Kidney (tissue), 14 donors: Measurements from ENCODE around the gene NTRK3. TPM values are rescaled to one million over a fixed set of nuclear protein-coding genes. Genes with fewer than 3 reads are reported as not detected.

Experiments
- DNase-seq, 5 donors: peaks; one replicate each; pipeline ENCODE4 v3.0.0-alpha.2; 2013 to 2020
- FAIRE-seq: peaks from 2 replicates; lab custom pipeline; 2012; peaks lifted over from hg19 to GRCh38; lab: Jason Lieb, UNC
- H3K27ac ChIP-seq, 2 donors: one replicate each; pipeline ENCODE4 v1.7.0; 2013; ENCODE audit warnings: low read depth in 2 of 2, low read length in 2 of 2, inconsistent platforms in 1 of 2
- H3K27me3 ChIP-seq: one replicate; pipeline ENCODE4 v1.7.1; 2013; ENCODE audit warnings: low read length, inconsistent platforms; ENCODE audit not compliant: control insufficient read depth, insufficient read depth
- H3K36me3 ChIP-seq, 3 donors: one replicate each; pipeline versions ENCODE4 v1.7.0 to v1.7.1; 2013; ENCODE audit warnings: low read length in 3 of 3, control low read depth in 1 of 3, inconsistent platforms in 1 of 3; ENCODE audit not compliant: insufficient read depth in 3 of 3, control insufficient read depth in 2 of 3
- H3K4me1 ChIP-seq, 3 donors: one replicate each; pipeline versions ENCODE4 v1.7.0 to v1.7.1; 2013; ENCODE audit warnings: low read length in 3 of 3, inconsistent platforms in 1 of 3, low read depth in 1 of 3; ENCODE audit not compliant: control insufficient read depth in 2 of 3, insufficient read depth in 2 of 3
- H3K4me3 ChIP-seq, 3 donors: one replicate each; pipeline versions ENCODE4 v1.7.0 to v1.8.1; 2013; ENCODE audit warnings: low read length in 3 of 3, control low read depth in 1 of 3, inconsistent platforms in 1 of 3
- H3K9ac ChIP-seq, 3 donors: one replicate each; pipeline versions ENCODE4 v1.7.0 to v1.7.1; 2013; ENCODE audit warnings: low read length in 3 of 3, control low read depth in 1 of 3, inconsistent platforms in 1 of 3
- H3K9me3 ChIP-seq, 3 donors: one replicate each; pipeline versions ENCODE4 v1.7.0 to v1.7.1; 2013; ENCODE audit warnings: low read length in 3 of 3, control low read depth in 1 of 3, inconsistent platforms in 1 of 3; ENCODE audit not compliant: control insufficient read depth in 2 of 3, insufficient read depth in 1 of 3
- intact Hi-C: fragments of 100-400 bp; cut with DNase I; formaldehyde crosslinking; loops from one replicate; pipeline ENCODE4 v1.11.1; 2022
- polyA plus RNA-seq: library from polyadenylated mRNA; stranded (reverse); fragments of 350-450 nt; fragmentation: Illumina TruSeq; extraction: RNeasy Lipid Tissue Mini Kit (QIAGEN cat#74804); gene quantifications from one replicate; pipeline ENCODE4 v1.2.3, GENCODE V29; 2014; ENCODE audit warnings: low read depth, low replicate concordance; ENCODE audit not compliant: insufficient read depth
- total RNA-seq: library from RNA; stranded (reverse); fragmentation: NEBNext Ultra II Directional; extraction: Animal tissue kit (Norgen Biotek cat#: 25700); gene quantifications from one replicate; pipeline ENCODE4 v1.2.1, GENCODE V29; 2021
- TF ChIP-seq, protein P1 (sequence below): IDR thresholded peaks from 3 replicates; pipeline ENCODE4 v1.5.1; 2012; ENCODE audit warnings: mild to moderate bottlenecking, moderate library complexity, borderline replicate concordance; ENCODE audit not compliant: insufficient read depth; ENCODE audit errors: extremely low read depth
- donor health status: control.
- donor health status: control.
- donor health status: control.
- donor health status: control.
- donor health status: control.
- donor health status: DM: yes; HTN: yes; CAD: no.
- donor health status: Normal renal cell carcinoma (clear cell type).

The NTRK3 gene
- total and polyA plus RNA-seq, 2 donors from 2014 or later, result 8.9 to 25.5 TPM

DNA sequence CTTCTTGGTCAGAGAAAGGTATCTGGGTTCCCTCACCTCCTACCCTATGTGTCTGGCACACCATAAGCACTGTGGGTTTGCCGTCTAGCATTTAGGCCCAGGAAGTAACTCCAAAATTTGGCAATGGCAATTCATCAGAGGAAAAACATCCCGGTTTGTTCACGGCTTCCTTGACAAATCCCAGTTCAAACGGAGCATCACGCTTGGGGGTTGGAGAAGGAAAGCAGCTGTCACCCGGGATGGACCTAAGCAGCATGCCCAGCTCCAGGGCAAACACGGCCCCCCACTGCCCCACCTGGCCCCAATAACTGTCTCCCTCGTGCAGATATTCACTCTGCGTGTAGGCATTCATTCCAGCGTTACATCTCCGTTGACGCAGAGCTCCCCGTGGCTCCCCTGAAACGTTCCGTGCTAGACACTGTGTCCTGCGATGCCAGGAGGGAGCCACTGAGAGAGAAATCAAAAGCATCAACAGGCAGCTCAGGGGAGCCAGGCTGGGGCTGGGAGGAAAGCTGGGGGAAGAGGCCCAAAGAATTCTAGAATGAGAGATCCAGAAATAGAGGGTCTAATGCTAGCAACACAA, 41.4 kb downstream of the NTRK3 start:
- H3K9me3 ChIP-seq, result no peaks in the 10 kb centered on the region
- no peak overlapping the region for H3K4me3 ChIP-seq
- TF ChIP-seq, protein P1, sequence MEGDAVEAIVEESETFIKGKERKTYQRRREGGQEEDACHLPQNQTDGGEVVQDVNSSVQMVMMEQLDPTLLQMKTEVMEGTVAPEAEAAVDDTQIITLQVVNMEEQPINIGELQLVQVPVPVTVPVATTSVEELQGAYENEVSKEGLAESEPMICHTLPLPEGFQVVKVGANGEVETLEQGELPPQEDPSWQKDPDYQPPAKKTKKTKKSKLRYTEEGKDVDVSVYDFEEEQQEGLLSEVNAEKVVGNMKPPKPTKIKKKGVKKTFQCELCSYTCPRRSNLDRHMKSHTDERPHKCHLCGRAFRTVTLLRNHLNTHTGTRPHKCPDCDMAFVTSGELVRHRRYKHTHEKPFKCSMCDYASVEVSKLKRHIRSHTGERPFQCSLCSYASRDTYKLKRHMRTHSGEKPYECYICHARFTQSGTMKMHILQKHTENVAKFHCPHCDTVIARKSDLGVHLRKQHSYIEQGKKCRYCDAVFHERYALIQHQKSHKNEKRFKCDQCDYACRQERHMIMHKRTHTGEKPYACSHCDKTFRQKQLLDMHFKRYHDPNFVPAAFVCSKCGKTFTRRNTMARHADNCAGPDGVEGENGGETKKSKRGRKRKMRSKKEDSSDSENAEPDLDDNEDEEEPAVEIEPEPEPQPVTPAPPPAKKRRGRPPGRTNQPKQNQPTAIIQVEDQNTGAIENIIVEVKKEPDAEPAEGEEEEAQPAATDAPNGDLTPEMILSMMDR, result no peak
- H3K27me3 ChIP-seq, result no peaks in the 10 kb centered on the region
- H3K27ac ChIP-seq, result no peak overlapping the region
- no peaks in the 10 kb centered on the region for H3K4me1 ChIP-seq
- H3K9ac ChIP-seq, result no peak overlapping the region
- DNase-seq (no peak), FAIRE-seq (no peak)
- H3K36me3 ChIP-seq, result no peaks in the 10 kb centered on the region
- intact Hi-C loops, result no loop called here

DNA sequence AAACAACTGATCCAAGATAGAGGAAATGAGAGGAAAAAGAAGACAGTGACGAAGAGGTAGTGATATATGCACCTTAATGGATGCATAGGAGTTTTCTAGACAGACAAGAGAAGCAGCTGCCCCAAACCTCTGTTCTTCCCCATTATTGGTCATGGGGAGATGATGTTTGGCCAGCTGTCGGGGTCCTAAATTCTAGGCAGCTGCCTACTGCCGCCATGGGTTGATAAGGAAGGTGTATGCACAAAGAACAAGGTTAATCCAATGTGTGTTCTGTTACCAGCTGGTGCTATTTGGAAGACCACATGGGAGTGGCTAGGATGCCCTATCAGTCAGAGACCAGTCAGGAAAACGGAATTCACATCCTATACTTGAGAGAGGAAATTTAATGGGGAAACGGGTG, 47.4 kb downstream of the NTRK3 start:
- Histone ChIP-seq H3K4me1 (no peaks in the 10 kb centered on the region), H3K27ac (no peak overlapping the region), H3K36me3 (no peaks in the 10 kb centered on the region), H3K4me3 (no peak overlapping the region), H3K9ac (no peak overlapping the region), H3K27me3 (no peaks in the 10 kb centered on the region), H3K9me3 (no peaks in the 10 kb centered on the region)
- no peak for DNase-seq
- intact Hi-C loops, result no loop called here
- FAIRE-seq, result no peak
- TF ChIP-seq, protein P1, result no peak

DNA sequence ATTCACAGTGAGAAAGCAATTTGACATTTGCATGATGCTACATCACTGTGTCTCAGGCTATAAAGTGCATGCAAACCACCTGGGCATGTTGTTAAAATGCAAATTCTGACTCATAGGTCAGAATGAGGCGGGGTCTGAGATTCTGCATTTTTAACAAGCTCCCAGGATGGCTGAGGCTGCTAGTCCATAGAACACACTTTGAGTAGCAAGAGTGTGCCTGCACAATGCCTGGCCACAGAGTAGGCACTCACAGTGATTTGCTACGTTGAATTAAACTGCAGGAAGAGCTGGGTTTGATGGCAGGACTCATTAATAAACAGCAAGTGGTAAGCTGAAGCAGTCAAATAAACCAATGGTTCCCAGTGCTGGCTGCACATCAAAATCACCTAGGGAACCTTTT, 48.1 kb downstream of the NTRK3 start:
- Histone ChIP-seq H3K36me3 (no peaks in the 10 kb centered on the region), H3K9ac (no peak overlapping the region), H3K27me3 (no peaks in the 10 kb centered on the region), H3K27ac (no peak overlapping the region), H3K9me3 (no peaks in the 10 kb centered on the region), H3K4me1 (no peaks in the 10 kb centered on the region), H3K4me3 (no peak overlapping the region)
- FAIRE-seq (no peak), DNase-seq (peak in 1 of 5 donors; percentile 8)
- intact Hi-C loops, result no loop called here
- TF ChIP-seq, protein P1, result no peak

DNA sequence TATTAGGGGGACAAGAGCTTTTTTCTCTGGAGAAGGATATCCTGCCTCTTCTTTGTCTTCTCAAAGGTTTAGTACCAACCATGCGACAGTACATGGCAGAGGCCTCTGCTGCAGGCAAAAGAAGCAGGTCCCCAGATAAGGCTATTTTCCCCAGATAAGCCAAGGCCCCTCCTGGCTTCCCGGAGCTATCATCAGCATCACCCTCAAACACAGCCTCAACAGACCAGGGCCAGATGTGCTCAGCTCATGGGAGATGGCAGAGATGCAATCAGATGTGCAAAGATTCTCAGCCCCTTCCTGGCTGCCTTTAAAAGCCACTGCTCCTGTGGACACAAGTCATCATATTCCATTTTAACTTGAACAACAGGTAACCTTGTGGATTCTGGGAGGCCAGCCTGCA, 49.0 kb downstream of the NTRK3 start:
- no peaks in the 10 kb centered on the region for H3K9me3 ChIP-seq
- H3K27me3 ChIP-seq, result no peaks in the 10 kb centered on the region
- intact Hi-C loops, result no loop called here
- H3K4me3 ChIP-seq, result no peak overlapping the region
- H3K4me1 ChIP-seq, result no peaks in the 10 kb centered on the region
- no peak overlapping the region for H3K27ac ChIP-seq
- FAIRE-seq (no peak), DNase-seq (no peak)
- no peak overlapping the region for H3K9ac ChIP-seq
- no peaks in the 10 kb centered on the region for H3K36me3 ChIP-seq
- TF ChIP-seq, protein P1, result no peak
